HEK293 (cell line): ENCODE measurements around the gene SERHL2.

Experiments
- CTCF ChIA-PET: fragments of 350-600 bp; formaldehyde crosslinking; extraction: SDS; loops from one replicate; lab custom pipeline; 2021; ENCODE audit warnings: antibody characterized with exemption; lab: Yijun Ruan, JAX
- POLR2A ChIA-PET: fragments of 300-600 bp; formaldehyde crosslinking; extraction: SDS; loops from one replicate; lab custom pipeline; 2020; ENCODE audit warnings: antibody characterized with exemption, inconsistent platforms; lab: Yijun Ruan, JAX
- H3K27ac ChIP-seq: fragments of 200-500 bp; sonication (Bioruptor generic); 2 replicates; pipeline ENCODE4 v1.5.1; 2014; ENCODE audit warnings: low read depth, low read length, control low read depth, inconsistent platforms; ENCODE audit errors: extremely low read depth
- H3K36me3 ChIP-seq, 2 experiments: fragments of 200-500 bp in 1 of 2; sonication (Bioruptor generic) in 1 of 2; 1 replicate in 1 of 2; 2 replicates in 1 of 2; pipeline ENCODE4 v1.5.1; 2014 to 2017; ENCODE audit warnings: inconsistent platforms in 2 of 2, low read length in 2 of 2; ENCODE audit not compliant: control insufficient read depth in 2 of 2, insufficient read depth in 1 of 2
- H3K4me1 ChIP-seq: fragments of 200-500 bp; sonication (Bioruptor generic); 2 replicates; pipeline ENCODE4 v1.5.1; 2014; ENCODE audit warnings: mild to moderate bottlenecking, low read length, inconsistent platforms; ENCODE audit not compliant: control insufficient read depth, insufficient read depth
- H3K4me3 ChIP-seq: 2 replicates; pipeline ENCODE4 v1.5.1; 2011; ENCODE audit warnings: low read depth, mild to moderate bottlenecking, control low read depth, low read length, moderate library complexity
- H3K9me3 ChIP-seq: fragments of 200-500 bp; sonication (Bioruptor generic); 2 replicates; pipeline ENCODE4 v1.5.1; 2014; ENCODE audit warnings: low read depth, low read length, inconsistent platforms; ENCODE audit not compliant: control insufficient read depth, insufficient read depth
- GLI2 ChIP-seq: fragments of 450-650 bp; formaldehyde crosslinking; IDR thresholded peaks from 2 replicates; pipeline ENCODE4; 2017; ENCODE audit warnings: missing biosample characterization, missing genetic modification characterization, low read depth, borderline replicate concordance
- YY1 ChIP-seq: fragments of 450-650 bp; formaldehyde crosslinking; IDR thresholded peaks from 2 replicates; pipeline ENCODE4 v1.5.1; 2018; ENCODE audit warnings: missing biosample characterization, missing genetic modification characterization
- ZIC2 ChIP-seq: fragments of 450-650 bp; formaldehyde crosslinking; IDR thresholded peaks from 2 replicates; pipeline ENCODE4 v1.5.1; 2016; ENCODE audit warnings: missing biosample characterization, missing genetic modification characterization
- ZNF549 ChIP-seq: fragments of 450-650 bp; IDR thresholded peaks from 2 replicates; pipeline ENCODE4 v1.5.1; 2018; ENCODE audit warnings: missing biosample characterization, missing genetic modification characterization, mild to moderate bottlenecking, inconsistent platforms, moderate library complexity
- TF ChIP-seq, protein P1 (sequence below): fragments of 450-650 bp; formaldehyde crosslinking; IDR thresholded peaks from 2 replicates; pipeline ENCODE4 v1.5.1; 2016; ENCODE audit warnings: missing biosample characterization, missing genetic modification characterization

Gene SERHL2

DNA sequence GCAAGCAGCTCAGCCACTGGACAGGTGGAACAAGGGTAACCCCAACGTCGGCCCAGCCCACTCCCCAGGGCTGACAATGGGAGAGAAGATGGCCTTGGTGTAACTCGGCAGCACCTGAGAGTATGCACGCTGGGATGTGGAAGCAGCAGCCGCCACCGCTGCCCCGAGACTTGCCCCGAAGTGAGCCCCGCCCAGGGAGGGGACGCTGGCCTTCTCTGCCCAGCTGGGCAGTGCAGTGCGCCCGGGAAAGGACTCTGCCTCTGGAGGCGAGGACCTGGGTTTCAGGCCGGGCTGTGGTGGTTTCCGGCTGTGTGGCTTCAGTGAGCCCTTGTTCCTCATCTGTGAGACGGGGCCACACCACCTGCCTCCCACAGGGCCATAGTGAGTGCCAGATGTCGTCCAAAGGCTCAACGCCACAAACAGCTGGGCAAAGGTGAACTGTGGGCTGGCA is 69.6 kb downstream of the SERHL2 start:
- Histone ChIP-seq H3K36me3 (peaks cover 6 to 73% of the 10 kb centered on the region in 2 experiments; a peak in 2 of 3 replicates), H3K27ac (no peak overlapping the region; the same call in 1 of the 2 replicates), H3K9me3 (no peaks in the 10 kb centered on the region), H3K4me1 (peaks cover 5% of the 10 kb centered on the region), H3K4me3 (no peak overlapping the region)
- CTCF ChIA-PET, result interaction anchor here (0.6 to 4.4 kb wide), 4 partner anchors 9 to 197 kb away, joined by 3 to 23 read pairs (median 4); partner anchors contain the start of gene POLDIP3
- POLR2A ChIA-PET, result interaction anchor here (0.6 kb wide), 1 partner anchor 106 kb away, joined by 3 read pairs; no protein-coding TSS in a partner anchor
- TF ChIP-seq YY1 (tag by site-specific recombination) (no peak), ZIC2 (no peak), ZNF549 (no peak), GLI2 (tag by site-specific recombination) (no peak)
- TF ChIP-seq, protein P1, sequence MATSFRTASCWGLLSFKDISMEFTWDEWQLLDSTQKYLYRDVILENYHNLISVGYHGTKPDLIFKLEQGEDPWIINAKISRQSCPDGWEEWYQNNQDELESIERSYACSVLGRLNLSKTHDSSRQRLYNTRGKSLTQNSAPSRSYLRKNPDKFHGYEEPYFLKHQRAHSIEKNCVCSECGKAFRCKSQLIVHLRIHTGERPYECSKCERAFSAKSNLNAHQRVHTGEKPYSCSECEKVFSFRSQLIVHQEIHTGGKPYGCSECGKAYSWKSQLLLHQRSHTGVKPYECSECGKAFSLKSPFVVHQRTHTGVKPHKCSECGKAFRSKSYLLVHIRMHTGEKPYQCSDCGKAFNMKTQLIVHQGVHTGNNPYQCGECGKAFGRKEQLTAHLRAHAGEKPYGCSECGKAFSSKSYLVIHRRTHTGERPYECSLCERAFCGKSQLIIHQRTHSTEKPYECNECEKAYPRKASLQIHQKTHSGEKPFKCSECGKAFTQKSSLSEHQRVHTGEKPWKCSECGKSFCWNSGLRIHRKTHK, result no peak
